Esophagus squamous epithelium (tissue), 4 donors: Measurements from ENCODE around the gene BAZ2B.

Source experiments
- CTCF ChIP-seq, 6 experiments: fragments of 450-650 bp in 4 of 6; fragments of 200-600 bp in 2 of 6; sonication (generic) in 2 of 6; IDR thresholded peaks; one replicate each; pipeline ENCODE4 v1.5.1; 2016 to 2019; ENCODE audit warnings: antibody characterized with exemption in 6 of 6, mild to moderate bottlenecking in 4 of 6, moderate library complexity in 4 of 6
- POLR2A ChIP-seq, 4 donors: fragments of 450-650 bp; IDR thresholded peaks; one replicate each; pipeline ENCODE4 v1.6.1; 2017; ENCODE audit warnings: antibody characterized with exemption in 4 of 4, mild to moderate bottlenecking in 4 of 4, moderate library complexity in 3 of 4

GRCh38 chr2:159648643-159649042 is 32.3 kb upstream of the BAZ2B start:
- TF ChIP-seq CTCF (IDR thresholded peaks at IDR 0.05) = no peak
- TF ChIP-seq POLR2A (IDR thresholded peaks at IDR 0.05) = no peak
